IPS-20b (cell line): ENCODE data around the gene SCAF4.
"Not testable (repeated sequence)": the region's sequence is repeated elsewhere in the genome, so short reads cannot be mapped to it uniquely, and the experiment has no call there.

Experiments used
- H3K27ac ChIP-seq: one replicate; pipeline ENCODE4 v1.5.1; 2013; ENCODE audit warnings: low read length
- H3K27me3 ChIP-seq: 2 replicates; pipeline ENCODE4 v1.6.1; 2013; ENCODE audit warnings: mild to moderate bottlenecking, low read length, inconsistent platforms; ENCODE audit not compliant: insufficient read depth
- H3K36me3 ChIP-seq: 2 replicates; pipeline ENCODE4 v1.6.1; 2013; ENCODE audit warnings: low read depth, mild to moderate bottlenecking, inconsistent platforms, low read length, moderate library complexity; ENCODE audit not compliant: insufficient read depth
- H3K4me1 ChIP-seq: 2 replicates; pipeline ENCODE4 v1.6.1; 2013; ENCODE audit warnings: mild to moderate bottlenecking, control low read depth, inconsistent platforms, low read length, moderate library complexity; ENCODE audit not compliant: insufficient read depth
- H3K4me3 ChIP-seq: 2 replicates; pipeline ENCODE4 v1.5.1; 2013; ENCODE audit warnings: mild to moderate bottlenecking, low read length, inconsistent platforms
- H3K9ac ChIP-seq: 2 replicates; pipeline ENCODE4 v1.6.1; 2013; ENCODE audit warnings: low read depth, mild to moderate bottlenecking, inconsistent platforms, low read length, moderate library complexity
- H3K9me3 ChIP-seq: 2 replicates; pipeline ENCODE4 v1.6.1; 2013; ENCODE audit warnings: mild to moderate bottlenecking, low read depth, low read length, inconsistent platforms; ENCODE audit not compliant: insufficient read depth

The SCAF4 gene

DNA sequence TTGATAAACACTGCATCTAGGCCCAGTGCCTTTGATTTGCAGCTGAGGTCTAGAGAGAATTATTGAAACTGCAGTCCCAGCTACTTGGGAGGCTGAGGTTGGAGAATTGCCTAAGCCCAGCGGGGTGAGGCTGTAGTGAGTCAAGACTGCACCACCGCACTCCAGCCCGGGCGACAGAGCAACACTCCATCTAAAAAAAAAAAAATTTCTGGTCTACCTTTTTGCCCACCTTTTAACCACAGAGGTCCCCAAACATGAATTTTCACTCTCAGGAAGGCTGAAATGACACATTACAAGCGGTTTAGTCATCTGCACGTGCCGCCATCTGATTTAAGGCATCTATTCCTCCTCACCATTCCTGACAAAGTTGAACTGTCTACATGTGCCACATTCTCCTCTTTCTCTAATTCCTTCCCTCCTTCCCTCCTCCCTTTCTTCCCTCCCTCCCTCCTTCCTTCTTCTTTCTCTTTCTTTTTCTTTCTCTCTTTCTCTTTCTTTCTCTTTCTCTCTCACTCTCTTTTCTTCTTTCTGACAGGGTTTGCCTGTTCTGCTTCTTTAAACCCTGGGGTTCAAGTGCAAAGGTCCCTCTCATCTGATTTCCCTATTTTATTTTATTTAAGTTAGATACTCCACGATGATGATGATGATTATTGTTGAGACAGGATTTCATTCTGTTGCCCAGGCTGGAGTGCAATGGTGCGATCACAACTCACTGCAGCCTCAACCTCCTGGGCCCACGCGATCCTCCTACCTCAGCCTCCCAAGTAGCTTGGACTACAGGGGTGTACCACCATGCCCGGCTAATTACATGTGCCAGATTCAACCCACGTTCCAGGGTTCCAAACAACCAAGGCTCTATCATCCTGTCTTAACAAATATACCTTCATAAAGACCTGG lies 75.5 kb downstream of the SCAF4 start:
- Histone ChIP-seq H3K27ac (no peak overlapping the region), H3K9me3 (no peaks in the 10 kb centered on the region), H3K4me3 (no peak overlapping the region), H3K27me3 (no peaks in the 10 kb centered on the region), H3K36me3 (no peaks in the 10 kb centered on the region), H3K9ac (no peak overlapping the region), H3K4me1 (peaks cover 2% of the 10 kb centered on the region; the same call in 1 of the 2 replicates)

GRCh38 chr21:31654821-31655580 lies 76.9 kb downstream of the SCAF4 start:
- H3K9me3 ChIP-seq, H3K9ac ChIP-seq, H3K4me1 ChIP-seq, H3K4me3 ChIP-seq, H3K27ac ChIP-seq, H3K27me3 ChIP-seq, H3K36me3 ChIP-seq: not testable (repeated sequence)

- Histone ChIP-seq H3K27ac (no peak overlapping the region), H3K4me3 (no peak overlapping the region), H3K9me3 (no peaks in the 10 kb centered on the region), H3K9ac (no peak overlapping the region), H3K27me3 (no peaks in the 10 kb centered on the region), H3K4me1 (no peaks in the 10 kb centered on the region), H3K36me3 (no peaks in the 10 kb centered on the region)
Measured at GRCh38 chr21:31654340-31654739, 77.6 kb downstream of the SCAF4 start.

DNA sequence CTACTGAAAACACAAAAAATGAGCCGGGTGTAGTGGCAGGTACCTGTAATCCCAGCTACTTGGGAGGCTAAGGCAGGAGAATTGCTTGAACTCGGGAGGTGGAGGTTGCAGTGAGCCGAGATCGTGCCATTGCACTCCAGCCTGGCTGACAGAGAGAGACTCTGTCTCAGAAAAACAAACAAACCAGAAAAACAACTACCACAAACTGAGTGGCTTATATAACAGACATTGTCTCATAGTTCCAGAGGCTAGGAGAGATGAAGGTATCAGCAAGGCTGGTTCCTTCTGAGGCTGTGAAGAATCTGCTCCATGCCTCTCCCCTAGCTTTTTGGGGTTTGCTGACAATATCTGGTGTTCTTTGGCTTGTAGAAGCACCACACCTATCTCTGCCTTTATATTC lies 80.4 kb downstream of the SCAF4 start:
- H3K36me3 ChIP-seq, H3K27me3 ChIP-seq, H3K9ac ChIP-seq, H3K9me3 ChIP-seq, H3K4me3 ChIP-seq, H3K4me1 ChIP-seq, H3K27ac ChIP-seq: not testable (repeated sequence)

GRCh38 chr21:31650930-31651329 lies 81.0 kb downstream of the SCAF4 start:
- Histone ChIP-seq H3K4me1 (no peaks in the 10 kb centered on the region), H3K27me3 (no peaks in the 10 kb centered on the region), H3K27ac (no peak overlapping the region)

GRCh38 chr21:31647650-31648049 lies 84.3 kb downstream of the SCAF4 start:
- no peaks in the 10 kb centered on the region for H3K4me1 ChIP-seq
- no peaks in the 10 kb centered on the region for H3K36me3 ChIP-seq
- H3K9me3 ChIP-seq: no peaks in the 10 kb centered on the region
- H3K27ac ChIP-seq: no peak overlapping the region
- H3K9ac ChIP-seq: no peak overlapping the region
- H3K4me3 ChIP-seq: no peak overlapping the region
- H3K27me3 ChIP-seq: no peaks in the 10 kb centered on the region

More at GRCh38 chr21:31650930-31651329, 81.0 kb downstream of the SCAF4 start:
- no peak overlapping the region for H3K4me3 ChIP-seq
- no peaks in the 10 kb centered on the region for H3K9me3 ChIP-seq
- H3K36me3 ChIP-seq: no peaks in the 10 kb centered on the region
- H3K9ac ChIP-seq: no peak overlapping the region

GRCh38 chr21:31644643-31645042 lies 87.3 kb downstream of the SCAF4 start:
- H3K9me3 ChIP-seq: no peaks in the 10 kb centered on the region
- H3K27ac ChIP-seq: no peak overlapping the region
- no peaks in the 10 kb centered on the region for H3K4me1 ChIP-seq
- no peak overlapping the region for H3K9ac ChIP-seq
- no peaks in the 10 kb centered on the region for H3K27me3 ChIP-seq
- H3K4me3 ChIP-seq: no peak overlapping the region
- H3K36me3 ChIP-seq: no peaks in the 10 kb centered on the region

DNA sequence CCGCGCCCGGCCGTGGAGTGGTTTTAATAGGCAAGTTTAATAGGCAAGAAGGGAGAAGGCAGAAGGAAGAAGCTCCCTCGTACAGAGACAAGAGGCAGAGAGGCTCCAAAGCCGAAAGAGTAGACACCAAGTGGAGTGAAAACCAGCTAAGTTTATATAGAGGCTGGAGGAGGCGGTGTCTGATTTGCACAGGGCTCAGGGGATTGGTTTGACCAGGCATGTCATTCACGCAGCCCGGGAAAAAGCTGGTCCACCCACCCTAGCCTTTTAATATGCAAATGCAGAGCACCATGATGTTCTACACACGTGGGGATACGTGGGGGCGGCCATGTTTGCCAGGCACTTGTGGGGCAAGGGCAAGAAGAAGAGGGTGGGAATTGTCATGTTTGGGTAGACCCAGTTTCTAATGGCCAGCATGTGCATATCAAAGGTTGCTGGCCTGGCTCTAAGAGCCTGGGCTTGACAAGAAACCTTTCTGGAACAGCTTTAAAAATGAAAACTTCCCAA lies 90.4 kb downstream of the SCAF4 start:
- Histone ChIP-seq H3K4me3 (no peak overlapping the region), H3K27ac (no peak overlapping the region), H3K9ac (no peak overlapping the region), H3K4me1 (no peaks in the 10 kb centered on the region), H3K27me3 (no peaks in the 10 kb centered on the region), H3K9me3 (no peaks in the 10 kb centered on the region), H3K36me3 (no peaks in the 10 kb centered on the region)

DNA sequence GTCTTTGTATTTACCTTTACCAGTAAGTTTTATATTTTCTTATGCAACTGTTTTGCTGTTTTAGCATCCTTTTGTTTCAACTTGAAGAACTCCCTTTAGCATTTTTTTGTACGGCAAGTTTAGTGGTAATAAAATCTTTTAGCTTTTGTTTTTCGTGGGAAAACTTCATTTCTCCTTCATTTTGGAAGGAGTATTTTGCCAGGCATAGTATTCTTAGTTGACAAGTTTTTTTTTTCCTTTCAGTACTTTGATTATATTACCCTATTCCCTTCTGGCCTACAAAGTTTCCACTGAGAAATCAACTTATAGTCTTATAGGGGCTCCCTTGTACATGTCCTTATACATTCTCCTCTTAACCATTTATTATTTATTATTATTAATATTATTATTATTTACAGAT lies 95.0 kb downstream of the SCAF4 start:
- Histone ChIP-seq H3K9ac (no peak overlapping the region), H3K4me3 (no peak overlapping the region), H3K4me1 (no peaks in the 10 kb centered on the region), H3K9me3 (no peaks in the 10 kb centered on the region), H3K27me3 (no peaks in the 10 kb centered on the region), H3K27ac (no peak overlapping the region), H3K36me3 (no peaks in the 10 kb centered on the region)

DNA sequence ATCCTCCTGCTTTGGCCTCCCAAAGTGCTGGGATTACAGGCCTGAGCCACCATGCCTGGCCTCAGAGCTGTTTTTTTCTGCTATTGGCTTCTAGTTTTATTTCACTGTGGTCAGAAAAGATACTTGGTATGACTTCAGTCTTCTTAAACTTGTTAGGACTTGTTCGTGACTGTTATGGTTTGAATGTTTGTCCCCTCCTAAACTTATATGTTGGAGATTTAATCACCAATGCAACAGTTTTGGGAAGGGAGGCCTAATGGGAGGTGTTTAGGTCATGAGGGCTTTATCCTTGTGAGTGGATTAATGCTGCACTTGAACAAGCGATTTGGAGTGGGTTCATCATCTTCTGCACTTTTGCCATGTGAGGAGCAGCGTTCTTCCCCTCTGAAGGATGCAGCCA lies 96.9 kb downstream of the SCAF4 start:
- Histone ChIP-seq H3K9ac (no peak overlapping the region), H3K4me3 (no peak overlapping the region), H3K9me3 (no peaks in the 10 kb centered on the region), H3K36me3 (no peaks in the 10 kb centered on the region), H3K27me3 (no peaks in the 10 kb centered on the region), H3K4me1 (no peaks in the 10 kb centered on the region), H3K27ac (no peak overlapping the region)

- H3K9ac ChIP-seq, H3K27ac ChIP-seq, H3K9me3 ChIP-seq, H3K4me3 ChIP-seq, H3K4me1 ChIP-seq, H3K36me3 ChIP-seq, H3K27me3 ChIP-seq: not testable (repeated sequence)
Measured at GRCh38 chr21:31631881-31632280, 100.0 kb downstream of the SCAF4 start.
